NCI-H524 treated with DMSO at 0.1 percent for 48 hours (cell line): Measurements from ENCODE around the gene NAALADL1.

Experiments
- DNase-seq: peaks from one replicate; lab custom pipeline; 2025; lab: John Stamatoyannopoulos, UW

The NAALADL1 gene

DNA sequence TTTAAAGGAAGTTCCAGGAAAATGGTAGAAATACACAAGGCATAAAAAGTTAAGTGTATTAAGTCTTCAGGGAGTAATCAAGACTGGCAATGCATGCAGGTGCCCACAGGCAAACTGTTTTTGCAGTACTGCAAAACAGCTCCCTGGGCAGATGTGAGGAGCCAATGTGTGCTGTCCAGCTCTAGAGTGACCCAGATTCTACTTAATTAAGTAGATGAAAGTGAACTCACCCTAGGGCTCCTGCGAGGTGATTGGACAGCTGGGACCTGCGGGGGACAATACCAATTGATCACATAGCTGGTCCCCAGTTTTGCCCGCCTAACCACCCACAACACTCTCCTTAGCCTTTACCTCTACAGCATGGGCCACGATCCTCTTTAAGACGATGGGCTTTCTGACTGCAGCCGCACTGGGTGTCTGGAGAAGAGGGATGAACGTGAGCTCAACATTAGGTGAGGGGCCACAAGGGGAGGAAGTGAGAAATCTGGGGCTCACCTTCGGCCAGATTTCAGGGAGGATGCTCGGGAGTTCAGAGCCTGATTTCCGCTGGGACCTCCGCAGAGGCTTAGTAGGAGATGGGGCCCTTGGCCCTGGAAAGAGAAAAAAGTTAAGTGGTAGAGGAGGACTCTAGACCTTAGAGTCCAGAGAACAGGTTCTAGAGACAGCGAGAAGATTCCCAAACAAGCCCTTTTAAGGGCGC, 24.9 kb upstream of the NAALADL1 start:
- DNase-seq, result no peak

DNA sequence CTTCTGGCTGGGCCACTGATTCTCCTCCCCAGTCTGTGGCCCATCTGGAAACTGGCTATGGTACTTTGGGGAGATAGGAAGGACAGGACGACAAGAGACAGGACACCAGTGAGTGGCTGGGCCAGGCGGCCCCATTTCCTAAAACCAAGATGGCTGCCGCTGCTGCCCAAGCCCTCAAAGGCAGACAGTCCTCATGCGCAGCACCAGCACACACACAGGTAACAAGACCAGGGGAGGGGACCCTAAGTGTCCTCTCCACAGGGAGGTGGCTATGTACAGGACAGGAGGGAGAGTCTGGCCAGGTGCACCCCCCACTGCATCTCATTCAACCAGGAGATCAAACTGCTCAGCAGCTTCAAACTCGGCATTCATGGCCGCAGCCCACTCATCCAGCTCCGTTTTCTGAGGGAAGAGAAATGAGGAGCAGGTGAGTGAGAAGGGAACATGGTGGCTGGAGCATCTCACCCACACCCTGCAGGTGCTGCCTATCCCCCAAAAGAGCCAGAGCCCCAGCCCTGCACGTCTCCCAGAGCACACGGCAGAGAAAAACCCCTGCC, 20.5 kb upstream of the NAALADL1 start:
- no peak for DNase-seq

DNA sequence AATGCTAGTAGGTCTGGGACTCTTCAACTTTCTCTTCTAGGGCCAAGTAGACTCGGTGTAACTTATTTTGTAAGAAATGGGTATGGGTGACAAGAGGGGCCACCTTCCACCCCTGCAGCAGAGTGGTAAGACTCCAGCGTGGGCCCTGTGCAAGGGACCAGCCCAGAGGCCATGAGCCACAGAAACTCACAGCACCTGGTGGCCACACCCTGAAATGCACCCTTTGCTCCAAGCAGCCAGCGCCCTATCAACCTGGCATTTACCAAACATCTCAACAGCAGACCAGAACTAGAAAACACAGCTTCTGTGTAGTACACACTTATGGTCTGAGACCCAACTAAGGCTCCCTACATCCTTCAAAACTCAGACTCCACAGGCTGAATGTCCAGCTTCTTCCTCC, 19.8 kb upstream of the NAALADL1 start:
- no peak for DNase-seq

DNA sequence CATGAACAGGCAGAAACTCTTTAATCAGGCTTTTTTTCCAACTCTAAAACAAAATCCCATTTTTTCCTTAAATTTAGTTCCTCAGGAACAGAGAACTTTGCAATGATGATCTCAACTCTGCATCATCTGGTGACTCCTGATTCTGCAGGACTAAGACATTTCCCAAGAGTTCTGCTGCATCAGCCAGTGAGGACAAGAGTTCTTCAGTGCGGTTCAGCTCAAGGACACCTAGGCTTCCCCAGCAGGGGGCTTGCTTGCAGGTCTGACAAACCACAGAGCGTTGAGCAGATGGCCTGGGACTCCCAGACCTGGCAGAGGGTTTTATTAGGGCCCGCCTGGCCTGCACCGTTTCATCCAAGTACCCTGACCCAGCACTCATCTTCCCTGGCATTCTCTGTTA, 19.1 kb upstream of the NAALADL1 start:
- peak; percentile 16 for DNase-seq

DNA sequence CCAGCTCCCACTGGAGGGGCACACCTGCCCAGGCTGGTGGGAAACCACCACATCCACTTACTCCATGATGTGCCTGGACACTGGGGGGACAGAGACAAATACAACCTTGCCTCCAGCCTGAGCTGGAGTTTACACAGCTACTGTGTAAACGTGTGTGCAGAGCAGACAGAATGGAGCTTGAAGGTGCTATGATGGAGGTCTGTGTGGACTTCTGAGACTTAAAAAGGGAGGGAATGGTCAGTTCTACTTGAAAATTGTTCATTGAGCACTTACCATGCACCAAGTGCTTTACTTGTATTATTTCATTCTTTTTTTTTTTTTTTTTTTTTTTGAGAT, 14.2 kb upstream of the NAALADL1 start:
- no peak for DNase-seq

DNA sequence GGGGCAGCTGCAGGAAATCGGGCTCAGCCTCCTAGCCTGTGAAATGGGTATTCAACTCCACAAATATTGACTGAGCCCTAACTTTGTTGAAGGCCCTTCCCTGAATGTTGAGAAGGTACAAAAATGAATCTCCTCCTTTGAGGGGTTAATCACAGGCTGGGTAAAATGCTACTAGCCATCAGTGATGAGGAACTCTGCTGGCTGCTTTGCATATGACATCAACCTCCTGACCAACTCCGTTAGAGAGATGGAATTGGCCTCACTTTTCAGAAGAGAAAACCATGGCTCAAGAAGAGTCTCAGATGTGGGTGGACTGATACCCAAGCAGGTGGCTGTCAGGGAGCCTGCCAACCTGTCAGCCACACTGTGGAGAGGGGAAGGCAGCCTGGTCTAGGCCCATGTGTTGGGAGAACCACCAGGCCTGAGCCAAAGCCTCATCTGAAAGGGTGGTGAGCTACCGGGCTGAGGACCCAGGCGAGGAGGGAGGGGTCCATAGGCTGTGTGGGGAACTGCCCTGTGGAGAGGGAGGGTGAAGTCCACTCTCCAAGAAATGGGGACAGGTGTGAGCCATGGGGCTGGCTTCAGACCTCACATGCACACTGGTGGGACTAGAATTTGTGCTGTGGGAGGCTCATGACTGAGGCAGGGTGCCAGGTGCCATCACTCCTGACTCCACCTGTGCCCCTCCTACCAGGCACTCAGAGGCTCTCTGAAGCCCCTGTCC, 13.7 kb upstream of the NAALADL1 start:
- DNase-seq, result no peak

DNA sequence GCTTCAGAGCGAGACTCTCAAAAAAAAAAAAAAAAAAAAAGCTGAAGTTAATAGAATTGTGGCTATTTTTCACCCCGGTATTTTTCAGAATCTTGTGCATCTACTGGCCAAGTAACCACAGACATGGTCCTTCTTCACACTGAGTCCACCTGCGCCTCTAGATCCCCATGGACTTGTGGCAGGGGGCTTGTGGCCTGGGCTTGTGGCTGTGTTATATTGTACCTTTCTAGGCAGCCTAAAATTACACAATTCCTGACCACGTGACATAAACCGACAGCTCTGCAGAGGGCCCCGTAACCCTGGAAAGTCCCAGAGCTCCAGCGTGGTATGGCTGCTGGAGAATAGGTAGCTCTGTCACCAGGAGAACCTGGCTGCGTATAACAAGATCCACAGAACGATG, 10.9 kb upstream of the NAALADL1 start:
- no peak for DNase-seq

DNA sequence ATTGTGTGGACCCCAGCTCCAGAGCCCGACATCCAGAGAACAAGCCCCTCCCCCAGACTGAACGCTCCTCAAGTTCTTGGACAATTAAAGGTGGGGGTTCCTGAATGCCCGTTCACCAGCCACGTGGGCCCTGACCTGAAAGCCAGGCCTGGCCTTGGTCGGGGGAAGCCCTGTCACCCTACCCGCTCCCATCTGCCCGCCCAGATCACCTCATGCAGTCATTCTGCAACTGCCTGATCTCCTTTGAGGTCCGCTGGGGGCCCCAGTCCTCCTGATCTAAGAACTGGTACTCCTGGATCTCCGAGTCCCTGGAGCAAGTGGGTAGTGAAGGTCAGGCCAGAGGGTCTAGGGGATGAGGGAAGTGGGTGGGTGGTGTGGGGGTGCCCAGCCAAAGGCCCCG, 9.1 kb upstream of the NAALADL1 start:
- DNase-seq, result no peak

DNA sequence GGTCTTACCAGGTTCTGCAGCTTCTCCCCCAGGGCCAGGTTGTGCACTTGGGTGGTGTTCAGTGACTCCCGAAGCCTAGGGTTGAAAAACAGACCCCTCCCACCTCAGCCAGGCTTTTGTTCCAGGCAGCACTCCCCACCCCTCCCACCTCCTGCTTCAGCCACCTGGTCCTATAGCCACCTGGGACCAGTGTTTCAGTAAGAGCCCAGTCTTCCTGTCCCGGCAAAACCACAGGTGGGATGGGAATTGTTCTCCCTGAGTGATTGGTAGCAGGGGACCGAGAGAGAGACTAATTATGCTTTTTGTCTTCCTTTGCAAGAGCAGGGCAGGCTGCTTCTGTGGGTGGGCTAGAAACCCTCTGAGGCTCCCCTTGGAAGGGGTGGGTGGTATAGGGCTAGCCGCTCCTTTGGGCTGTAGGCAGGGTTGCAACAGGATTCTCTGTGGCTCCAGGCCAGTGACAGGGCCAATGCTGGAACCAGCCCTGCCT, 8.5 kb upstream of the NAALADL1 start:
- DNase-seq, result no peak

DNA sequence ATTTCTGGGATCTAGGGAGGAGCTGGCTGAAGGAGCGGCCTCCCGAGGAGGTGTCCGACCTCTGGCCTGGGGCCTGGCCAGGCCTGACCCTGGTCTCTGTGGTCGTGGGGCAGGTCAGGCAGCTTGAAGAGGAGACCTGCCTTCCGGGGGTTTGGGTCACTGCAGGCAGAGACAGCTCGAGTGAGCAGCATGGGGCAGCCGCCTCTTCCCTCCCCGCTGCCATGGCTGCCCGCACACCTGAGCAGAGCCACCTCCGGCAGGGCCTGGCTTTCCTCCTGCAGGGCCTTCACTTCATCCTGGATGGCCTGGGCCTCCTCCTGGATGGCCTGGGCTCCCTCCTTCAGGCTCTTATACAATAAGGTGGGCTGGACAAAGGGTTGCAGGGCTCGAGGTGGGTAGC, 8.0 kb upstream of the NAALADL1 start:
- DNase-seq, result no peak

DNA sequence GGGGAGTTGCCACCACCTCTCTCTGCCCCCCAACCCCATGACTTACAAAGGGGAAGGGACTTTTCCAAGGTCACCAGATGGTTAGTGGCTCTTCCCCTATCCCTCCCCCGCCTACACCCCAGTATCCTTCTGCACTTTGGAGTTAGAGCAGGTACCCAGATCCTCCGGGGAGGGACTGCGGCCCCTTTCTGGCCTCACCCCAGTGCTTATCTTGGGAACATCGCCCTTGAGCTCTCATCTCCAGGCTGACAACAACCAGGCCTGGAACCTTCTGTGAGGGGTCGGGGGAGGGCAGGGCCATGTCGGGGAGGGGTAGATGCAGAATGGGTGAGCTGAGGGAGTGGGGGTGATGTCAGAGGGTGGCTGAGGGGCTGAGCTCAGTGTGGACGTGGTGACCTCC, 7.5 kb upstream of the NAALADL1 start:
- no peak for DNase-seq

DNA sequence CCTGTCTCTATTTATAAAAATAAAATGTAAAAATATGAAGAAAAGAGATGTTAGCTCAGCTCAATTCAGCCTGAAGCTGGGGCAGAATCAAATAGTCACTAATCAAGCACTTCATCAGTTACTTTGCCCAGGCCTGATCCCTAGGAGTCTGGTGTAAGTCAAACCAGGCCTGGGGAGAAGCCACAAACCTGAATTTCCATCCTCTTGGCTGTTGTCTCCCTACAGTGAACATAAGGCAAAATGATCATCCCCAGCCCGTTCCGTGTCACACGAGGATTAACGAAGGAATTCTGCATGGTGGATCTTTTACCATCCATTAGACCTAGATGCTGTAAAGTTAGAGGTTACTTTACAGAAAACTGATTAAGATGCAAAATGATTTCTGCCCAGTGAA, 6.5 kb upstream of the NAALADL1 start:
- no peak for DNase-seq

DNA sequence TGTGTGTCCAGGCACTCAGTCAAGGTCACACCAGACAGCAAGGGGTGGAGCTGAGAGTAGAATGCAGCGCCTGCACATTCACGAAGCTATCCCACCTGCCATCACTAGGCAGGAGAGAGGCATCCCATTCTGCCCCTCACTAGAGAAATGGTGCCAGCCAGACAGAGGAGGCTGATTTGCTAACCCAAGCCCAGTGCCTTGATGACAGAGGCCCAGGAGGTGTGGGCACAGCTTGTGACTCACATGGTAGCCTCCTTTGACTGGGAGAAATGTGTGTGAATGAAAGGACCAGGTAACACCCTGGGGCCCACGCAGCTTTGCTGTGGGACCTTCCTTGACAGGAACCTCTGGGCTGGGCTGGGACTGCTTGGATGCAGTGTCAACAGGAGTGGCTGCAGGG, 5.2 kb upstream of the NAALADL1 start:
- no peak for DNase-seq

DNA sequence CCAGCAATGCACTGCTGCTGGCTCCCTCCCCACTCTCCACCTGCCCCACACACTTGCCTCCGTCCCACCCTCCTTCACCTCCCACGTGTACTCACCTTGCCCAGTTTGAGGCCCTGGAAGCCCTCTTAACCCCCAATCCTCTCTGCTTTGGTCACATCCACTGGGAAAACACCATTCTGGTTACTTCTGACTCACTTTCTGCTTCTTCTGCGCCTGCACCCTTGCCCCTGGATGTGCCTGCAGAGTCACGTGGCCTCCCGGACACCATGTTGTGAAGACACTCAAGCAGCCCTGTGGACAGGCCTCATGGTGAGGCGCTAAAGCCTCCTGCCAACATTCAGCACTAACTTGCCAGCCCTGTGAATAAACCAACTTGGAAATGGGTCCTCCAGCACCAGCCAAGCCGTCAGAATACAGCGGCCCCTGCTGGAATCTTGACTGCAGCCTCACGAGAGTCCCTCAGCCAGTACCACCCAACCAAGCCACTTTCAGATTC, 2.6 kb upstream of the NAALADL1 start:
- no peak for DNase-seq

DNA sequence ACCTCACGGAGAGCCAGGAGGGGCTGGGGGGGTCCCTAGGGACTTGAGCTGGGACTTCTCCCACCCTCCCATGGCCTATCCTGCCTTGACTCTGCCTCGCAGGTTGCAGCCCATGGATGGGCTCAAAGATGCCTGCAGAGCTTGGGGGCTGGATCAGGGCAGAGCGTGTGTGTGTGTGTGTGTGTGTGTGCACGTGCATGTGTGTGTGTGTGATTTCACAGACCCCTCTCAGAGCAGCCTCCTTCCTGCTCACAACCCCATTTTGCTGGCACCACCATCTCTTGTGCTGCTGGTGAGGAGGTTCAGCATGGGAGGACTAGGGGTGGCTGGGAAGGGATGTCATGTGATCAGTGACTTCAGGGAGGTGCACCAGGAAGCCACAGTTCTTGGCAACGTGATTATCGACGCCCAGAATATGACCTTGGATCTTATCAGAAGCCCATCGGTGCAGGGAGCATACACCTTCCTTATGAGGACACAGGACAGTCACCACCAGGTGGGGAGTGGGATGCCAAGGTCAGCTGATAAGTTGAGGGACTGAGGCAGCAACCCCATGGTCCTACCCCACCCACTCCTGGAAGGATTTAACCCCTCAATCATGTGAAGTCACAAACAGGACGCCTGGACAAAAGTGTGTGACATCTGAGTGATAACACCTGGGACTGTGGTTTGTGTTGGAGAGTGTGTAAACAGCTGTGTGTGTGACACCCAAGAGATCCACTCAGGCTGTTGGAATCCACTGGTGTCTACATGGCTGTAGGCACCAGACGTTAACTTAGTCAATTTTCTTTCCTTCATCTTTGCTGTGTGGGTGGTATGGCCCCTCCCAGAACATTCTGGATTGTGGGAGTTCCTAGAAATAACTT, 1.8 kb upstream of the NAALADL1 start:
- no peak for DNase-seq

DNA sequence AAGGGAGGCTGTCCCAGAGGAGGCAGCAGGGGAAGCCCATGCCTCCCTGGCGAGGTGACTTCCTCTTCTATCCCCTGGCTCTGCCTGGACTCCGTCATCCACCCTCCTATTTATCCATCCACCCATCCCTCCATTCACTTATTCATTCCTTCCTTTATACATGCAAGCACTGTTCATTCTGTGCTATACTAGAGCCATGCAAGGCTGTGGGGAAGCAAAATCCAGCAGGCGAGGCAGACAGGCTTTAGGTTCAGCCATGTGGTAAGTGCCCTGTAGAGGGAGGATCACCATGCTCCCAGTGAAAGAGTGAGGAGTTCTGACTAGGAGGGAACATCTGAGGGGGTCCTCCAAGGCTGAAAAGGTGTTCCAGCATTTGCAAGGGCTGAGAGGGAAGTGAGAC, 1.2 kb upstream of the NAALADL1 start:
- DNase-seq, result no peak

DNA sequence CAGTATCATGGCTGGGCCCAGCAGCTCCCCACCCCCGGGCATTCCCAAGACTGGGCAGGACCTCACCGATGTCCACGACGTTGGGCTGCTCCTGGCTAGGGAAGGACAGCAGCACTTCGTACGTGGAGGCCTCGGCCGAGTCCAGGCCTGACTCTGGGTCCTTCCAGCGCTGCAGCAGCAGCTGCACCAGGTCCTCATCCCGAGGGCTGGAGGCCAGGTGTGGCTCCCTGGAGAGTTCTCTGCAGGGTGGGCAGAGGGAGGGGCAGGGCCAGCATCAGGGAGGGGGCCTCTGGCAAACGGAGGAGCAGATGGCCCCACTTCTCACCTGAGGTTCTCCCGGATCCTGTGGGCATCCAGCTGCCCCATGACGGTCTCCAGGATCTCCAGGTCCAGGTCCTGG, 341 bp downstream of the NAALADL1 start:
- no peak for DNase-seq

DNA sequence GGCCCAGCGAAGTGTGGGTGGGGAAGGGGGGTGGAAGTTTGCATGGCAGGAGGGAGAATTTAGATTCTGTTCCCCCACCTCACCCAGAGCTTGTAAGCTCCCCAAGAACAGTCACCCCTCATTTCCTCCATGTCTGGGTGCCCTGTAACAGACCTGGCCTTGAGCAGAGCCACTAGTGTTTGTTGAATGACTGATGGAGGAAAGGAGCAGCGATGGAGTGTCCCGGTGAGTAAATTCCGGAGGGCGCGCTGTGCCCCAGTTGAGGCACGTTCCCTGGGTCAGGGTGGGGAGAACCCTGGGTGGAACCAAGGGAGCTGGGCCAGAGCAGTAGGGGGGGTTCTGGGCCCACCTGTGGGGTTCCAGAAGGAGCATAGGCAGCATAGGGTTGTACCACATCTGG, 827 bp downstream of the NAALADL1 start:
- no peak for DNase-seq

DNA sequence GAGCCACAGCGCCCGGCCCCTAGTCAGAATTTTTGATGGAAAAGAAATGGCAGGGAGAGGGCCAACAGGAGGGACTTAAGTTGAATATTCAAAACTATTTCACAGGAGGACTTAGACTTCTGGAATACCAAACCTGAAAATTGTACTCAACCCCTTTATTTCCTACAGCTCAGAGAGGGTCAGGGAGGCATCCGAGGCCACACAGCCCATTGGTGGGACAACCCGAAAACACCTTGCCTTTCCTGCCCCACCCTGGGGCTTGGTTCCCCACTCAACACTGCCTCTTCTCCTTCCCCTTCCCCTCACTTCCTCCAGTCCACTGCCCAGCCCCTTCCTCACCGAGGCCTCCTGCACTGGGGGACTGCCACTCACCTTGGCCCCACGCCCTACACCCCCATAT, 1.4 kb downstream of the NAALADL1 start:
- no peak for DNase-seq

DNA sequence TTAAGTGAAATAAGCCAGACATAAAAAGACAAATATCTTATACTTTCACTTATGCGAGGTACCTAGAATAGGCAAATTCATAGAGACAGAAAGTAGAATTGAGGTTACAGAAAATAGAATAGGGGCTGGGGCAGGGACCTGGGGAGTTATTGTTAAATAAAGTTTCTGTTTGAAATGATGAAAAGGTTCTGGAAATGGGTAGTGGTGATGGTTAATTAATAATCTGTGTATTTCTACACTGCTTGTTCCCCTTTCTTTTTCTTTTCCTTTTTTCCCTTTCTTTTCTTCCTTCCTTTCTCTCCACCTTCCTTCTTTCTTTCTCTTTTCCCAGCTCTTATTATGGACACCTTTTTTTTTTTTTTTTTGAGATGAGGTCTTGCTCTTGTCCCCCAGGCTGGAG, 2.8 kb downstream of the NAALADL1 start:
- DNase-seq, result no peak

DNA sequence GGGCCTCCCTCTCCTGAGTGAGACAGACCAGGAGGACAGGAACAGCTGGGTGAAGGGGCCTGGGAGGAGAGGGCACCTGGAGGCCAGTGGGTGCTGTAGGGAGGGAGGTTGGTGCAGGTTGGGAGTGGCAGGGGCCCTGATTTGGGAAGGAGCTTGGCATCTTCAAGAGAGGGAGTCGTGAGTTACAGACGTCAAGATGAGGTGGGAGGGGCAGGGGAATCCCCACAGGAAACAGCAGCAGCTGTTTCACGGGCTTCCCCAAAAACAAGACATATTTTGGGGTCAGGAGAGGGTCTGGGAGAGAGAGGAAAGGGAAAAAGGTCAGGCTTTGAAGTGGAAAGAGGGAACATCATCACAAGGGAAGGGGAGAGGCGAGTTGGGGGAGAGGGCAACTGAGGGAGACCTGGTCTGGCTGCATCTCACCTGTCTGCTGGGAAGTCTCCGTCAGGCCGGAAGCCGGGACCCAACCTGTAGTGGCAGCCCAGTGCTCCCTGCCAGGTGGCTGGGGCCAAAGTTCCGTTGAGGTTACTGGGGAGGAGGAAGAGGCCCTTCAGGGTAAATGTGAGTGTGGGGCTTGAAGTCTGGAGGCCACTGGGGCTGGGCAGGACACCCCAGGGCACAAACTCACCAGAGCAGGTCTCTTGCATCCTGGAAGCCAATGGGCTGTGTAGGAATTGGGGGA, 4.4 kb downstream of the NAALADL1 start:
- DNase-seq, result no peak

DNA sequence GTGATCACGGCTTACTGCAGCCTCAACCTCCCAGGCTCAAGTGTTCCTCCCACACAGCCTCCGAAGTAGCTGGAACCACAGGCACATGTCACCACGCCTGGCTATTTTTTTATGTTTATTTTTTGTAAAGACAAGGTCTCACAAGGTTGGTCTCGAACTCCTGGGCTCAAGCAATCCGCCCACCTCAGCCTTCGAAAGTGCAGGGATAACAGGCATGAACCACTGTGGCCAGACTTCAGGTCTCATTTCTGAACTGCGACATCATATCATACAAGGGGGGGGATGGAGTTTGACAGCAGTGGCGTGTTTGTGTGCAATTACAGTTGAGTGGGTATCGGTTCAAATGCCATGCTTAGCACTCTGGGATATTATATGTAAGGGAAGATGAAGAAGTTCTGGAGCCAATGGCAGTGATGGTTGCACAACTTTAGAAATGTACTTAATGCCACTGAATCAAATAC, 6.9 kb downstream of the NAALADL1 start:
- no peak for DNase-seq
